Osteoblast (primary cell): Measurements from ENCODE around the gene SSMEM1. TPM values are rescaled to one million over a fixed set of nuclear protein-coding genes. Genes with fewer than 3 reads are reported as not detected.

Experiments used
- DNase-seq: peaks from one replicate; pipeline ENCODE4 v3.0.0; 2011; ENCODE audit warnings: low spot score, mixed read lengths; ENCODE audit not compliant: insufficient read length; ENCODE audit errors: missing footprints
- H2AFZ ChIP-seq: 2 replicates; pipeline ENCODE4 v1.6.0; 2011; ENCODE audit warnings: mild to moderate bottlenecking, low read length
- H3K27ac ChIP-seq: 2 replicates; pipeline ENCODE4 v1.5.1; 2011; ENCODE audit warnings: mild to moderate bottlenecking, low read depth, low read length, moderate library complexity
- H3K27me3 ChIP-seq: 2 replicates; pipeline ENCODE4 v1.6.0; 2012; ENCODE audit warnings: mild to moderate bottlenecking, control low read depth, inconsistent platforms, low read length, moderate library complexity; ENCODE audit not compliant: insufficient read depth
- H3K36me3 ChIP-seq: 2 replicates; pipeline ENCODE4 v1.5.1; 2011; ENCODE audit warnings: mild to moderate bottlenecking, low read length, control low read depth, moderate library complexity; ENCODE audit not compliant: insufficient read depth
- H3K4me1 ChIP-seq: 2 replicates; pipeline ENCODE4 v1.5.1; 2011; ENCODE audit warnings: mild to moderate bottlenecking, low read length, control low read depth, moderate library complexity; ENCODE audit not compliant: insufficient read depth
- H3K4me2 ChIP-seq: 2 replicates; pipeline ENCODE4 v1.6.0; 2011; ENCODE audit warnings: mild to moderate bottlenecking, low read length; ENCODE audit not compliant: insufficient read depth
- H3K4me3 ChIP-seq: fragments of 200-600 bp; sonication (generic); 3 replicates; pipeline ENCODE4 v1.5.1; 2012; ENCODE audit warnings: mild to moderate bottlenecking, low read length, inconsistent platforms; ENCODE audit not compliant: insufficient read depth
- H3K79me2 ChIP-seq: 2 replicates; pipeline ENCODE4 v1.6.0; 2012; ENCODE audit warnings: mild to moderate bottlenecking, low read length, control low read depth, inconsistent platforms; ENCODE audit not compliant: insufficient read depth
- H3K9me3 ChIP-seq: 2 replicates; pipeline ENCODE4 v1.5.1; 2011; ENCODE audit warnings: low read depth, low read length, control low read depth
- H4K20me1 ChIP-seq: 2 replicates; pipeline ENCODE4 v1.6.0; 2012; ENCODE audit warnings: mild to moderate bottlenecking, low read length, control low read depth; ENCODE audit not compliant: insufficient read depth
- CTCF ChIP-seq: IDR thresholded peaks from 2 replicates; pipeline ENCODE4 v1.5.1; 2011; ENCODE audit warnings: mild to moderate bottlenecking, low read depth, low read length, moderate library complexity; ENCODE audit errors: extremely low read depth
- total RNA-seq: library from RNA; depleted of rRNA; stranded (reverse); fragments of >200 nt; gene quantifications from 2 replicates; pipeline ENCODE4 v1.2.3, GENCODE V29; 2012

Gene SSMEM1
- total RNA-seq, 1 donor: not detected

GRCh38 chr7:130256704-130257103 is 49.0 kb downstream of the SSMEM1 start:
- no peaks in the 10 kb centered on the region for H4K20me1 ChIP-seq
- H3K27me3 ChIP-seq: no peaks in the 10 kb centered on the region
- no peak overlapping the region for H3K4me2 ChIP-seq
- no peak overlapping the region for H2AFZ ChIP-seq
- H3K36me3 ChIP-seq: no peaks in the 10 kb centered on the region
- H3K79me2 ChIP-seq: no peaks in the 10 kb centered on the region
- H3K9me3 ChIP-seq: peaks cover 7% of the 10 kb centered on the region
- no peak for TF ChIP-seq CTCF
- H3K4me1 ChIP-seq: no peaks in the 10 kb centered on the region
- no peak for DNase-seq
- H3K4me3 ChIP-seq: no peak overlapping the region
- no peak overlapping the region for H3K27ac ChIP-seq

GRCh38 chr7:130258494-130259078 is 50.9 kb downstream of the SSMEM1 start:
- no peak for TF ChIP-seq CTCF
- DNase-seq: no peak
- H3K79me2 ChIP-seq: no peaks in the 10 kb centered on the region
- no peaks in the 10 kb centered on the region for H3K27me3 ChIP-seq
- H3K4me2 ChIP-seq: no peak overlapping the region
- H3K27ac ChIP-seq: no peak overlapping the region
- H3K4me1 ChIP-seq: no peaks in the 10 kb centered on the region
- H3K4me3 ChIP-seq: no peak overlapping the region
- H2AFZ ChIP-seq: no peak overlapping the region
- H3K9me3 ChIP-seq: peaks cover 7% of the 10 kb centered on the region
- H4K20me1 ChIP-seq: no peaks in the 10 kb centered on the region
- H3K36me3 ChIP-seq: no peaks in the 10 kb centered on the region

- H3K79me2 ChIP-seq: no peaks in the 10 kb centered on the region
- no peaks in the 10 kb centered on the region for H3K4me1 ChIP-seq
- H3K27me3 ChIP-seq: no peaks in the 10 kb centered on the region
- no peak overlapping the region for H3K4me3 ChIP-seq
- H2AFZ ChIP-seq: no peak overlapping the region
- no peaks in the 10 kb centered on the region for H3K36me3 ChIP-seq
- no peak overlapping the region for H3K27ac ChIP-seq
- TF ChIP-seq CTCF: no peak
- no peaks in the 10 kb centered on the region for H4K20me1 ChIP-seq
- peaks cover 5% of the 10 kb centered on the region for H3K9me3 ChIP-seq
- H3K4me2 ChIP-seq: no peak overlapping the region
- DNase-seq: no peak
Observed at GRCh38 chr7:130262448-130262847, 54.8 kb downstream of the SSMEM1 start.

GRCh38 chr7:130263130-130263529 is 55.5 kb downstream of the SSMEM1 start:
- Histone ChIP-seq H2AFZ (no peak overlapping the region), H3K4me2 (no peak overlapping the region), H3K27ac (no peak overlapping the region), H3K36me3 (no peaks in the 10 kb centered on the region), H3K79me2 (no peaks in the 10 kb centered on the region), H3K27me3 (no peaks in the 10 kb centered on the region), H3K4me1 (no peaks in the 10 kb centered on the region), H3K9me3 (peaks cover 5% of the 10 kb centered on the region), H4K20me1 (no peaks in the 10 kb centered on the region), H3K4me3 (no peak overlapping the region)
- TF ChIP-seq CTCF: no peak
- no peak for DNase-seq

Other genes starting within 250 kb of the SSMEM1 start
- 9.7 and 11.6 TPM in 2 replicates for gene ZC3HC1, start 156.5 kb upstream of the SSMEM1 start, total RNA-seq
- 31.8 and 32.6 TPM in 2 replicates for gene KLHDC10, start 137.3 kb upstream of the SSMEM1 start, total RNA-seq
- gene TMEM209, start 2.5 kb upstream of the SSMEM1 start, total RNA-seq: 19.9 and 20.0 TPM in 2 replicates
- not detected in 2 replicates for gene CPA2, start 59.0 kb downstream of the SSMEM1 start, total RNA-seq
- gene CPA4, start 85.3 kb downstream of the SSMEM1 start, total RNA-seq: 18.6 and 28.2 TPM in 2 replicates
- gene CPA5, start 137.0 kb downstream of the SSMEM1 start, total RNA-seq: not detected in 2 replicates
- gene CPA1, start 172.6 kb downstream of the SSMEM1 start, total RNA-seq: 1.1 TPM in 1 of 2 replicates, not detected in the other
- 9.1 and 9.8 TPM in 2 replicates for gene CEP41, start 233.2 kb downstream of the SSMEM1 start, total RNA-seq